Measurements from ENCODE around the gene QSER1.
A peak's percentile ranks its signal among the peaks of the same experiment; 100 is the strongest.
"Not testable (repeated sequence)": the region's sequence is repeated elsewhere in the genome, so short reads cannot be mapped to it uniquely, and the experiment has no call there.

Gene QSER1

DNA sequence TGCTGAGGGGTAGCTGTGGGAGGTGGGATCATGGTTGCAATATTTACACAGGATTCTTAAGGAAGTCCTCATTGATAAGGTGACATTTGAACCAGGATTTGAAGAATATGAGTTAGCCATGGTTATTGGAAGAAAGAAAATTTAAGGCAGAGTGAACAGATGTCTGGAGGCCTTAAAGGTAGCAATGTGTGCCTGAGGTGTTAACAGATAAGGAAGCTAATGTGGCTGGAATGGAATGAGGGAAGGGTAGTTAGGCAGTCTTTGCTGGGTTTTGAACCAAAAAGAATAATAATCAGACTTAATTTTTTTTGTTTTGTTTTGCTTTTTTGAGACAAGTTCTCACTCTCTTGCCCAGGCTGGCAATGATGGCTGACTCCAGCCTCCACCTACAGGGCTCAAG lies 113.4 kb downstream of the QSER1 start:
- no peak for DNase-seq

GRCh38 chr11:33013755-33014154 lies 121.1 kb downstream of the QSER1 start:
- no peak for DNase-seq

DNA sequence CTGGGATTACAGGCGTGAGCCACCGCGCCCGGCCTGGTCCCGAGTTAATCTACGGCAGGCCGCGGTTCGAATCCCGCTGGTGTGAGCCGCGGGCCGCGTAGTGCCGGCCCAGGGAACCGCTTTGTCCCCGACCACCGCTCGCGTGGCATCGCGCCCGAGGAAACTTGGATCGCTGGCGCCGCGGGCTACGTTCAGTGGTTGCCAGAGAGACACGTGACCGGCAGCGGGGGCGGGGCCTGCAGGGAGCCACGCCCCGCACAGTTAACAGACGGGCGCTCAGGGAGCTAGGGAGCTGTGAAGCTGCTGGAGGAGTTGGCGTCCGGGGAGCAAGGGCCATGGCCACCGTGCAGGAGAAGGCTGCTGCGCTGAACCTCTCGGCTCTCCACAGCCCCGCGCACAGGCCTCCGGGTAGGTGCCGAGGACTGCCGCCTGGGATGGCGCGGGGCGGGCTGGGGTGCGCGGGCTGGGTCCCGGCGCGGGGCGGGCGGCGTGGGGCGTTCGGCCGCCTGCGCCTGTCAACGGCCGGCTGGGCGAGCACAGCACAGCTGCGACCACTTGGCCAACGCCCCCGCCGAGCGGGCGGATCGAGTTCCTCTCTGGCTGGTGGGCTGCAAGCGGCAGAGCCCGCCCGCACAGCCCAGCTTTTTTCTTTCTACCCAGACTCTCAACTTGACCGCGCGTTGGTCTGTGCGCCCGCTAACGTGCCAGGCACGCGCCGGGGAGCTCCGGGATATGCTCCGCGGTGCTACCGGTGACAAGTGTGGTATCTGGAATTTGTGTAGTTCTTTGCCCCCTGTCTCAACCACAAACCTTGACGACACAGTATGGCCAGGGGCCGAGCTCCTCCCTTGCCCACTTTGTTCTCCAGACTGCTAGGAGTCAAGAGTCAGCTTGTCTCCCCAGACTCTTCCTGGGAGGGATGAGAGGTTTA lies 123.3 kb downstream of the QSER1 start, which contains the start of gene DEPDC7:
Gene DEPDC7, plus strand, starts transcription at position 258 of the 931 bp plus-strand sequence. Its CDS starts 78 bp downstream, at position 336.
- DNase-seq, result peak; percentile 75 to 91

- DNase-seq, result no peak
Measured at GRCh38 chr11:33016654-33017053, 124.0 kb downstream of the QSER1 start.

DNA sequence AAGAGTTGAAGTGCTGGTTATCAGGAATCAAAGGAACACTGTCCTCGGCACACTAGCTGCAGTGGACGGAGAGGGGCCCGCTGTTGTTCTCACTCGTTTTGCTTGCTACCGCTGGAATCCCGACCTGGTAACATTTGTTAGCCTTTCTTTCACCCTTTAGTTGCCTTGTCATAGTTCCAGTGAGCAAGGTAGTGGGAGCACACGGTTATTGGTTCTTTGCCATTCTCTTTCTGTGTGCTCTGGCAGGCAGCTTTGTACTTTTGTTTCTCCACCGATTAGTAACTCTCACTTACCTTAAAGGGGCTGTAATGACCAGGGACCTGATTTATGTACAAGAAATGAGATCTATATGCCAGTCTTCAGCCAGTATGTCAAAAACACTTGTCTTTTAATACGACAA lies 124.9 kb downstream of the QSER1 start:
- no peak for DNase-seq

DNA sequence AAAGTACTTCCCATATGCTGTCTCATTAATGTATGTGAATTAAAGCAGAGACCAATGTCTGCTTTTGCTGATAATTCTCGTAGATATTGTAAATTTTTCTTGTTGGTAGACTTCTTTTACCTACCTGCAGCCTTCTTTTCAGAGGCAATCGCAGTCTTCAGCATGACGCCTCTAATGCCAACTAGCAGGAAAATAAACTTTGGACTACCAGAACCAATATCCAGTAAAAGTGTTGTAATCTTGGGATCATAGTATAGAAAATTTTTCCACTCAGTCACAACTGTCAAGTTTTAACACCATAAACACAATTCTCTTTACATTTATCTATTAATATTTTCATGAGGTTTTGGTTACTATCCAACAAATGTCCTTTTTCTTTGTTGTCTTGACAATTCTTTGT lies 125.4 kb downstream of the QSER1 start:
- DNase-seq, result no peak

- DNase-seq, result no peak
Measured at GRCh38 chr11:33018840-33019239, 126.2 kb downstream of the QSER1 start.

DNA sequence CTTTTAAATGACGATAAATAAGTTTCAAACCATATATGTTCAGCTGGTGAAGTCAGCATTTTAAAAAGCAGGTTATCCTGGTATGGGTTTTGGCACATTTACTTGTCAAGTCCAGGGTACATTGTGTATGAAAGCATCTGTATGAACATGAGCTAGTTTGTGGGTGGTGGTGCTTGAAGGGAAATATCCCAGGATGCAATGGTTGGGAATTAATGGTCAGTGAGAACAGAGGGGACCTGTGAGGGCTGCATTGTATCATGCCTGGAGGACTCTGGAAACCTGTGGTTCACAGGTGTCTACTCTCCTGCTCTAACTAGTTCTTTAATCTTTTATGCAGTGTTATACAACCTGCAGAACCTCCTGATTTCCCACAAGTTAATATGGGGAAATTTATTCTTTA lies 128.9 kb downstream of the QSER1 start:
- no peak for DNase-seq

DNA sequence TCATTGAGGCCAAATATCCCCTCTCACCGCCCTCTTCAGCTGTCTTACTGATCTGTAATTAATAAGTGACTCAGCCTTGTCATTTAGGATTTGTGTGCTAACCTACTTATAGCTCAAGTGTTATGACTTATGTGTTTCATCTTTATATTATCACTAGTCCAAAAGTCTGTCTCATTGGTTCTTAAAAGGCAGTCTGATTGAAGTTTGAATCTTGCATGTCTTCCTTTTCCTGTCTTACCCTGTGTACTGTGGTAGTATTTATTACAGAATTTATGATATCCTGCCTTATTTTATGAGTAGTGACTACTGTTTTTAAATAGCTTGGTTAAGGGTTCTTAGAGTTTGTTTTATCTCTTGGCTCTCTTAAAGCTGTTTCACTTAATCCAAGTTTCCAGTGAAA lies 129.3 kb downstream of the QSER1 start:
- no peak for DNase-seq

DNA sequence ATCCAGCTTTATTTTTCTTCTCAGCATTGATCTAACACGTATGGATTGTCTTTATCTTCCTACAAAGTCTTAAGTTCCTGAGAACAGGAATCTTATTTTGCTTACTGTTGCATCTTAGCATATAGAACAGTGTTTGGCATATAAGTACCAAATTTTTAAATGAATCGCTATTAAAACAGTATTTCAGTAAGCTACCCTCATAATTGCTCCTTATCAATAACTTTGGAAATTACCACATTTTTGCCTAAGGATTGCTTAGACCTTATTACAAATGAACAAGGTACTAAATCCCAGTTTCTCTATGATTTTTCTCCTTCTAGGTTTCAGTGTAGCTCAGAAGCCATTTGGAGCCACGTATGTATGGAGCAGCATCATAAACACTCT lies 132.7 kb downstream of the QSER1 start:
- DNase-seq, result no peak

DNA sequence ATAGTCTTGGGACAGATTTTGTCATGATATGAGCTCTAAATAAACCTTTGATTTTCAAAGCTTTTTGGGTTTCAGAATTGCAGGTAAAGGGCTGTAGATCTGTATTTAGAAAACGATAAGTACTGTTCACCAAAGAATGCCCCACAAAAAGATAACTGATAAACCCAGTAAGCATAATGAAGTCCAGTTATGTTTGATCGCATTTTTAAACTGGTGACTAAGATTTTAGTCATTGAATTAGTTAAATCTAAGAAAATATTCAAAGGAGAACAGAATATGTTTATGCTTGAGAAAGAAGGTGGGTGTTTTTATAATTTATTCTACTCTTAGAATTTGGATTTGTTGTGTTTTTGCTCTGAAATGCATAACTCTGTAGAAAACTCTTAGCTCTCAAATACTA lies 134.6 kb downstream of the QSER1 start:
- no peak for DNase-seq

- no peak for DNase-seq
Measured at GRCh38 chr11:33027846-33028536, 135.4 kb downstream of the QSER1 start.

- no peak for DNase-seq
Measured at GRCh38 chr11:33028537-33028914, 135.9 kb downstream of the QSER1 start.

DNA sequence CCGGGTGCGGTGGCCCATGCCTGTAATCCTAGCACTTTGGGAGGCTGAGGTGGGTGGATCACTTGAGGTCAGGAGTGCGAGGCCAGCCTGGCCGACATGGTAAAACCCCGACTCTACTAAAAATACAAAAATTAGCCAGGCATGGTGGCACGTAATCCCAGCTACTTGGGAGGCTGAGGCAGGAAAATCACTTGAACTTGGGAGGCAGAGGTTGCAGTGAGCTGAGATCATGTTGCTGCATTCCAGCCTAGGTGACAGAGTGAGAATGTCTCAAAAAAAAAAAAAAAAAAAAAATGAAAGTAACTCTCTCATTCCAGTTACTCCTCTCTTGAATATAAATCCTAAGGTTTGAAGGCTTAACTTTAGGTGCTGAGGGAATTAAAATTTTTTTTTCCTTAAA lies 136.6 kb downstream of the QSER1 start:
- not testable (repeated sequence) for DNase-seq

Data from SW 1271 (cell line).